Midbrain (tissue), 1 donor: ENCODE data around the gene SASH1.

Experiments used
- DNase-seq: peaks from one replicate; lab custom pipeline; 2025; lab: John Stamatoyannopoulos, UW

SASH1 gene

DNA sequence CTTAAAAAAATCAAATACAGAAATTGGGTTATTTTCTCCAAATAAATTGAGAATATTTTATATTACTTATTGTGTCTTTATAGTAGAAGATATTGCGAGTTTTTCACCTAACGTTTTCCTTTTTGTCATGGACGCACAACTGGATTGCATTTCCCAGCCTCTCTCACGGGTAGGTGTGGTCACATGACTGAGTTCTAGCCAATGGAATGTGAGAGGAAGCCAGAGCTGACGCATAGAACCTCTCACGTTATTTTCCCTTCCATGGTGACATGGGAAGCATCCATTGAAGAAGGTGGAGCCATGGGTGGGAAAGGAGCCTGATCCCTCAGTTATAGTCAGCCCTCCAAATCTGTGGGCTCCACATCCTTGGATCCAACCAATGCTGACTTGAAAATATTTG lies 248.2 kb downstream of the SASH1 start:
- no peak for DNase-seq

DNA sequence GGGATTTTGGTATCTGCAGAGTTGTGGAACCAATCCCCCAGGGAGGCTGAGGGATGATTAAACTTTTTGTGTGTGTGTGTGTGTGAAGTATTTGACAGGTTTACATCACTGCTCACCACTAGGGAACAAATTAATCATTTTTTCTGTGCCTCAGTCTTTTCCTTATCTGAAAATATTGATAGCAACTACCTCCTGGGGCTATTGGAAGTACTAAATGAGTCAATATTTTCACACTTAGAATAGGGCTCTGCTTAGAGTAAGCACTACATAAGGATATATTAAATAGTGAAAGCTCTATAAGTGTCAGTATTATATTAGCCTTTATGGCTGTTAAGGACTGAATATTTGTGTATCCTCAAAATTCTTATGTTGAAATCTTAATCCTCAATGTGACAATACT lies 249.0 kb downstream of the SASH1 start:
- no peak for DNase-seq

- no peak for DNase-seq
Measured at GRCh38 chr6:148593130-148593812, 250.6 kb downstream of the SASH1 start.

DNA sequence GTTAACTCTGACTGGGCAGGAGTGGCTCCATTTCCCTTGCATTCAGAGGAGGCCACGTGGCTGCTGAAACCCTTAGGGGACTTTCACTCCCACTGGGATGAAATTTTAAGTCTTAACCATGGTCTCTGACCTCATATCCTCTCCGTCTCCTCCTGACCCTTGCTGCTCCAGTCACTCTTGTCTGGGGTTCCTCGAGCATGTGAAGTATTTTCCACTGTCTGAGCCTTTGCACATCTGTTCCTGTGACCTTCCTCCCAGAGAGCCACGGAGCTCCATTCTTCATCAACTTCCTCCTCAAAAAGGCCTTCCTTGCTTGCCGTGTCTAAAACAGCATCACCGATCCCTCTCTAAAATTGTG lies 251.2 kb downstream of the SASH1 start:
- DNase-seq, result no peak

DNA sequence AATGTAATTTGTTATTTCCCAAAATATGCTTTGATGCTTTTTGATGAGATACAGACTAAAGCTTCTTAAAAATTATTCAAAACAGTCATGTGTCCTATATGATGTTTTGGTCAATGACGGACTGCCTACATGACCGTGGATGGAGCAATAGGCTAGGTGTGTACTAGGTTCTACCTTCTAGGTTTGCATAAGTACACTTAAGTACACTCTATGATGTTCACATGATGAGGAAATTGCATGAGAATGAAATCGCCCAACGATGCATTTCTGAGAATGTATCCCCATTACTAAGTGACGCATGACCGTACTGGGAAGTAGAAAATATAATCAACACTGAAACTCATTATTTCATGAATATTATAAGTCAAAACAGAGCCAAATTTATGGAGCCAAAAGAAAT lies 252.9 kb downstream of the SASH1 start:
- no peak for DNase-seq

- no peak for DNase-seq
Measured at GRCh38 chr6:148596891-148597455, 254.3 kb downstream of the SASH1 start.

DNA sequence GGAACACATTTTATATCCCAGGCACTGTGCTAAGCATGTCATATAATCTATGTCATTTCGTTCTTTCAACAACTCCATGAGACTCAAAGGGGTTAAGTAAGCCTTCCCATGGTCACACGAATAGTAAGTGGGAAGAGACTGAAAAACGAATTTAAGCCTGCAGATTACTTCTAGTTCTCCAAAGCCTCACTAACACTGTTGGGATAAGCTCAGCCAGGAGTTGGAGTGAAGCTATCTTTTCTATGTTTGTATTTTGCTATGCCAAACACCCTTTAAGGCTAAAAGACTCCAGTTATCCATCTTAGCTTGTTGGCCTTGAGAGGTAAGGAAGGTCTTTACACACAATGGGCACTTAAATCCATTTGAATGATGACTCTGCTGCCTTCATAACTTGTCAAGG lies 256.1 kb downstream of the SASH1 start:
- DNase-seq, result no peak

DNA sequence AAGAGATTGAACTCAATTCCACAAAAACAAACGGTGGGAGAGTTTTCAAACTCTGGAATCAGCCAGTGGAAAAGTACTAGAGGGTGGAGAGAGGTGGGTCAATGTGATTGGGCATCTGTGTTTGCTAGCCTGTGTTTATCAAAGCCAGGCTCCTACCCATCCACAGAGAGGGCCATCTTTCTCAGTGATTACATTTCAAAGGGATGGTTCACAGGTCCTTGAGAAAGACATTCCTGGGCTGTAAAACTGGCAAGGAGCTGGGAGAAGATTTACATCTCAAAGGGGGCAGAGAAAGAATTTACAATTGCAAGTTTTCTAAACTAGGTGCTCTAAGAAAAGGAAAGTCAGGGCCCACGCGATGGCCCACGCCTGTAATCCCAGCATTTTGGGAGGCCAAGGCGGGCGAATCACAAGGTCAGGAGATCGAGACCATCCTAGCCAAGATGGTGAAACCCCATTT lies 257.4 kb downstream of the SASH1 start:
- no peak for DNase-seq
